IMR-90 (cell line): ENCODE measurements around the gene TMEM170A. TPM values are rescaled to one million over a fixed set of nuclear protein-coding genes. Genes with fewer than 3 reads are reported as not detected.

ENCODE experiments used
- ATAC-seq: fragments of 200-7000 bp; cut with Tn5 transposase; 2 replicates; pipeline ENCODE4 v1.9.1; 2020; ENCODE audit warnings: low read depth, mild to moderate bottlenecking, moderate library complexity
- BruUV-seq: library from RNA; stranded (reverse); fragments of 400-500 nt; replicated peaks from 2 replicates; lab custom pipeline; 2021; lab: Mats Ljungman, UMichigan
- CTCF ChIA-PET: fragments of 300-600 bp; formaldehyde crosslinking; extraction: SDS; loops from one replicate; lab custom pipeline; 2021; ENCODE audit warnings: antibody characterized with exemption; lab: Yijun Ruan, JAX
- POLR2A ChIA-PET: fragments of 300-600 bp; sonication (Branson Sonifier 250); formaldehyde crosslinking; loops from one replicate; lab custom pipeline; 2022; ENCODE audit warnings: antibody characterized with exemption; ENCODE audit not compliant: unreplicated experiment; lab: Charles Lee
- DNase-seq: peaks from one replicate; pipeline ENCODE4 v3.0.0; 2013
- H2AFZ ChIP-seq: replicated peaks from 2 replicates; pipeline ENCODE3; 2013; ENCODE audit warnings: low read length, mild to moderate bottlenecking; ENCODE audit not compliant: poor library complexity
- H2AK5ac ChIP-seq: 2 replicates; pipeline ENCODE4 v1.6.1; 2013; ENCODE audit warnings: low read depth, low read length, inconsistent platforms
- H2AK9ac ChIP-seq: replicated peaks from 2 replicates; pipeline ENCODE3; 2013; ENCODE audit warnings: mild to moderate bottlenecking, low read depth, low read length, moderate library complexity; ENCODE audit not compliant: poor library complexity
- H2BK120ac ChIP-seq: 2 replicates; pipeline ENCODE4 v1.6.1; 2013; ENCODE audit warnings: low read depth, low read length, inconsistent platforms
- H2BK15ac ChIP-seq: 3 replicates; pipeline ENCODE4 v1.6.1; 2013; ENCODE audit warnings: low read depth, low read length, inconsistent platforms
- H2BK20ac ChIP-seq: 2 replicates; pipeline ENCODE4 v1.6.1; 2013; ENCODE audit warnings: low read depth, mild to moderate bottlenecking, inconsistent platforms, low read length, moderate library complexity
- H2BK5ac ChIP-seq: 2 replicates; pipeline ENCODE4 v1.6.1; 2013; ENCODE audit warnings: mild to moderate bottlenecking, low read depth, low read length, inconsistent platforms; ENCODE audit not compliant: poor library complexity, severe bottlenecking
- H3K14ac ChIP-seq: replicated peaks from 2 replicates; pipeline ENCODE4 v1.6.1; 2013; ENCODE audit warnings: low read depth, low read length, inconsistent platforms
- H3K18ac ChIP-seq: 2 replicates; pipeline ENCODE4 v1.6.1; 2013; ENCODE audit warnings: low read depth, low read length, control low read depth
- H3K23ac ChIP-seq: 2 replicates; pipeline ENCODE4 v1.6.1; 2013; ENCODE audit warnings: low read depth, low read length, inconsistent platforms
- H3K27ac ChIP-seq: 2 replicates; pipeline ENCODE4 v1.5.1; 2013; ENCODE audit warnings: mild to moderate bottlenecking, control low read depth, low read length; ENCODE audit not compliant: insufficient read depth
- H3K27me3 ChIP-seq: 2 replicates; pipeline ENCODE4 v1.6.1; 2013; ENCODE audit warnings: low read length; ENCODE audit not compliant: control insufficient read depth, insufficient read depth
- H3K36me3 ChIP-seq: 2 replicates; pipeline ENCODE4 v1.6.1; 2013; ENCODE audit warnings: low read length, mixed read lengths; ENCODE audit not compliant: control insufficient read depth, insufficient read depth
- H3K4ac ChIP-seq: 2 replicates; pipeline ENCODE4 v1.6.1; 2013; ENCODE audit warnings: low read depth, low read length, inconsistent platforms
- H3K4me1 ChIP-seq: 2 replicates; pipeline ENCODE4 v1.6.1; 2013; ENCODE audit warnings: low read length, mixed read lengths; ENCODE audit not compliant: control insufficient read depth, insufficient read depth
- H3K4me2 ChIP-seq: 2 replicates; pipeline ENCODE4 v1.6.1; 2013; ENCODE audit warnings: low read depth, mild to moderate bottlenecking, control low read depth, low read length, moderate library complexity
- H3K4me3 ChIP-seq: 2 replicates; pipeline ENCODE4 v1.5.1; 2013; ENCODE audit warnings: low read depth, mild to moderate bottlenecking, control low read depth, low read length, moderate library complexity; ENCODE audit not compliant: insufficient read depth
- H3K56ac ChIP-seq: 2 replicates; pipeline ENCODE4 v1.6.1; 2013; ENCODE audit warnings: low read length, inconsistent platforms; ENCODE audit not compliant: insufficient read depth; ENCODE audit errors: extremely low read depth
- H3K79me1 ChIP-seq, 2 experiments: 2 replicates each; pipeline ENCODE4 v1.6.1; 2013; ENCODE audit warnings: low read length in 2 of 2, inconsistent platforms in 1 of 2, low read depth in 1 of 2
- H3K9ac ChIP-seq: 2 replicates; pipeline ENCODE4 v1.6.1; 2013; ENCODE audit warnings: low read depth, low read length, control low read depth
- H3K9me1 ChIP-seq: 2 replicates; pipeline ENCODE4 v1.6.1; 2013; ENCODE audit warnings: low read length, inconsistent platforms; ENCODE audit not compliant: insufficient read depth
- H3K9me3 ChIP-seq: 2 replicates; pipeline ENCODE4 v1.6.1; 2013; ENCODE audit warnings: low read length; ENCODE audit not compliant: control insufficient read depth, insufficient read depth
- H4K20me1 ChIP-seq: 2 replicates; pipeline ENCODE4 v1.6.1; 2013; ENCODE audit warnings: low read length, inconsistent platforms; ENCODE audit not compliant: insufficient read depth
- H4K5ac ChIP-seq: 2 replicates; pipeline ENCODE4 v1.6.1; 2013; ENCODE audit warnings: mild to moderate bottlenecking, low read depth, low read length, control low read depth
- H4K8ac ChIP-seq, 2 experiments: 2 replicates each; pipeline ENCODE4 v1.6.1; 2013; ENCODE audit warnings: low read depth in 2 of 2, low read length in 2 of 2, control low read depth in 1 of 2, inconsistent platforms in 1 of 2
- H4K91ac ChIP-seq: 2 replicates; pipeline ENCODE4 v1.6.1; 2013; ENCODE audit warnings: low read depth, low read length, inconsistent platforms; ENCODE audit not compliant: insufficient read depth
- CHD1 ChIP-seq: IDR thresholded peaks from 2 replicates; pipeline ENCODE4 v1.6.1; 2012; ENCODE audit warnings: low read depth, low read length, improper control_type of control experiment
- MAZ ChIP-seq: IDR thresholded peaks from 2 replicates; pipeline ENCODE4 v1.6.1; 2012; ENCODE audit warnings: low read depth, mild to moderate bottlenecking, low read length, improper control_type of control experiment, moderate library complexity, borderline replicate concordance
- SMC3 ChIP-seq: fragments of 150-350 bp; IDR thresholded peaks from 2 replicates; pipeline ENCODE4 v1.6.1; 2016; ENCODE audit warnings: low read depth, mild to moderate bottlenecking, antibody characterized with exemption, low read length, moderate library complexity
- WGBS, 2 experiments: methylation state at CpG; one replicate each; pipeline versions ENCODE4 v1.1.5 to v1.1.7; 2013; ENCODE audit warnings: missing lambda C conversion rate in 2 of 2; ENCODE audit not compliant: insufficient read length in 1 of 2; ENCODE audit errors: extremely low coverage in 2 of 2; 5-methylcytosine and 5-hydroxymethylcytosine counted together
- dilution Hi-C: fragments of 300-500 bp; cut with HindIII; formaldehyde crosslinking; loops from one replicate; pipeline ENCODE4 v1.14.3; 2018; ENCODE audit warnings: low sequenced_read_pairs; ENCODE audit not compliant: unreplicated experiment
- in situ Hi-C: fragments of 300-500 bp; cut with MboI; formaldehyde crosslinking; loops from 3 replicates; pipeline ENCODE4 v1.14.3; 2019; ENCODE audit warnings: low sequenced_read_pairs, inconsistent platforms, mixed read lengths
- intact Hi-C: fragments of 100-400 bp; cut with micrococcal nuclease; formaldehyde crosslinking; loops from 2 replicates; pipeline ENCODE4 v1.10.0; 2022
- polyA plus RNA-seq, 3 experiments: library from polyadenylated mRNA; depleted of rRNA; stranded (reverse); fragments of >200 nt; gene quantifications; 2 replicates each; pipeline ENCODE4 v1.2.3, GENCODE V29; 2012; ENCODE audit warnings: low replicate concordance in 1 of 3
- total RNA-seq: library from RNA; depleted of rRNA; stranded (reverse); fragments of >200 nt; gene quantifications from 2 replicates; pipeline ENCODE4 v1.2.3, GENCODE V29; 2012
- TF ChIP-seq, protein P1 (sequence below): fragments of 150-350 bp; IDR thresholded peaks from 2 replicates; pipeline ENCODE4 v1.6.1; 2017; ENCODE audit warnings: mild to moderate bottlenecking, antibody characterized with exemption, low read length, low read depth

Gene TMEM170A
- total and polyA plus RNA-seq, 2 of the 4 experiments (the other 2 are of a cell fraction): 7.3 to 10.9 TPM

DNA sequence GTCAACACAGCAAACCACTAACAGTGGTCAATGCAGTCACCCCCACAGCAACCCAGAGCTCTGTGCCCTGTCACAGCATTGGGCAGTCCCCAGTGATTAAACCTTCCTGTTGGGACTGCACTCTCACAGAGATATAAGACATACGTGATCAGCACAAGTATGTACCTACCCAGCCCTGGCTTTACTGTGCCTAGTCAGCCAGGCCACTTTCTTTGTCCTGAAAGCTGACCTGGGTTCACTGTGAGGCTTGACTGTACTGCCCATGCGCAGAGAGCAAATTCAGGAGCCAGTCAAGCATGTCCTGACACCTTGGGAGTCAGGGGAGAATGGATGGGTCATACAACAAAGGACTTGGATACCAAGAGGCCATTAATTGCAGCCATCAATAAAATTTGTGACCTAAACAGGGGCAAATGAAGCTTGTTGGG is 10.9 kb upstream of the TMEM170A start:
- Histone ChIP-seq H3K56ac (no peak overlapping the region), H3K23ac (no peak overlapping the region), H3K9me3 (no peaks in the 10 kb centered on the region), H2BK120ac (no peak overlapping the region), H4K5ac (no peak overlapping the region), H4K20me1 (no peaks in the 10 kb centered on the region), H3K18ac (no peak overlapping the region), H3K14ac (no peak overlapping the region), H3K79me1 (no peaks in the 10 kb centered on the region), H2AFZ (no peak overlapping the region), H3K9me1 (no peaks in the 10 kb centered on the region), H3K36me3 (no peaks in the 10 kb centered on the region), H3K4me1 (no peaks in the 10 kb centered on the region), H2BK15ac (no peak overlapping the region), H2BK20ac (no peak overlapping the region), H3K27ac (no peak overlapping the region), H2AK9ac (no peak overlapping the region), H3K9ac (no peak overlapping the region), H3K4ac (no peak overlapping the region), H3K4me3 (no peak overlapping the region), H2AK5ac (no peak overlapping the region), H3K27me3 (peaks cover 12% of the 10 kb centered on the region; the same call in 1 of the 2 replicates), H2BK5ac (no peak overlapping the region), H4K91ac (no peak overlapping the region), H3K4me2 (no peak overlapping the region), H4K8ac (no peak overlapping the region)
- BruUV-seq: no TSS peak
- ATAC-seq: no peak
- 62% methylated on average over 2 of the region's 2 CpGs; no CpG with 5 or more reads in 1 of the 2 experiments for WGBS, 2 experiments
- in situ Hi-C loops (no loop called here), dilution Hi-C loops (no loop called here), intact Hi-C loops (no loop called here)
- POLR2A ChIA-PET: no interaction called here
- DNase-seq: no peak
- TF ChIP-seq CHD1 (no peak), SMC3 (no peak), MAZ (no peak)
- TF ChIP-seq, protein P1, sequence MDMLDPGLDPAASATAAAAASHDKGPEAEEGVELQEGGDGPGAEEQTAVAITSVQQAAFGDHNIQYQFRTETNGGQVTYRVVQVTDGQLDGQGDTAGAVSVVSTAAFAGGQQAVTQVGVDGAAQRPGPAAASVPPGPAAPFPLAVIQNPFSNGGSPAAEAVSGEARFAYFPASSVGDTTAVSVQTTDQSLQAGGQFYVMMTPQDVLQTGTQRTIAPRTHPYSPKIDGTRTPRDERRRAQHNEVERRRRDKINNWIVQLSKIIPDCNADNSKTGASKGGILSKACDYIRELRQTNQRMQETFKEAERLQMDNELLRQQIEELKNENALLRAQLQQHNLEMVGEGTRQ: no peak
- CTCF ChIA-PET: interaction anchor here (1.3 kb wide), 1 partner anchor 10 kb away, joined by 3 read pairs; no protein-coding TSS in a partner anchor
